Type B pancreatic cell (in vitro differentiated cells): Measurements from ENCODE around the gene AP1M2. TPM values are rescaled to one million over a fixed set of nuclear protein-coding genes. Genes with fewer than 3 reads are reported as not detected.
"Not testable (repeated sequence)": the region's sequence is repeated elsewhere in the genome, so short reads cannot be mapped to it uniquely, and the experiment has no call there.

Experiments
- DNase-seq: peaks from one replicate; pipeline ENCODE4 v3.0.0; 2021; ENCODE audit warnings: mixed read lengths; ENCODE audit not compliant: unreplicated experiment; ENCODE audit errors: extremely low spot score
- H3K27ac Mint-ChIP-seq: 2 replicates; pipeline ENCODE4 v1.8.0; 2021; ENCODE audit warnings: mild to moderate bottlenecking, mixed read lengths
- H3K27me3 Mint-ChIP-seq: 2 replicates; pipeline ENCODE4 v1.8.0; 2021; ENCODE audit warnings: mixed read lengths
- H3K36me3 Mint-ChIP-seq: 2 replicates; pipeline ENCODE4 v1.8.0; 2021; ENCODE audit warnings: mixed read lengths
- H3K4me1 Mint-ChIP-seq: one replicate; pipeline ENCODE4 v1.8.0; 2021; ENCODE audit warnings: mixed read lengths; ENCODE audit not compliant: unreplicated experiment
- H3K4me3 Mint-ChIP-seq: 2 replicates; pipeline ENCODE4 v1.8.0; 2021; ENCODE audit warnings: mild to moderate bottlenecking, mixed read lengths
- H3K9me3 Mint-ChIP-seq: 2 replicates; pipeline ENCODE4 v1.8.0; 2021; ENCODE audit warnings: mixed read lengths
- total RNA-seq: library from RNA; stranded (reverse); gene quantifications from 2 replicates; pipeline ENCODE4 v1.2.1, GENCODE V29; 2021; ENCODE audit warnings: low replicate concordance
- TF ChIP-seq, protein P1 (sequence below): fragments of 200-600 bp; sonication (generic); conservative IDR thresholded peaks from 2 replicates; pipeline ENCODE4 v1.5.0; 2021; ENCODE audit warnings: antibody characterized with exemption, mild to moderate bottlenecking

The AP1M2 gene
- total RNA-seq, 1 donor from 2014 or later, result 45.2 TPM

DNA sequence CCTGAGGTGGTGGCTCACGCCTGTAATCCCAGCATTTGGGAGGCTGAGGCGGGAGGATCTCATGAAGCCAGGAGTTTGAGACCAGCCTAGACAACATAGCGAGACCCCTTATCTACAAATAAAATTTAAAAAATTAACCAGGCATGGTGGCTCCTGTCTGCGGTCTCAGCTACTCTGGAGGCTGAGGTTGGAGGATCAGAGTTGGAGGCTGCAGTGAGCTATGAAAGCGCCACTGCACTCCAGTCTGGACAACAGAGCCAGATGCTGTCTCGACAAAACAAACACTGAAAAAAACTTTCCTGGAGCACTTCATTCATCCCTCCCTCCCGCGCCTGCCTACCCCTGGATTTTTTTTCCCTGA is 44.1 kb downstream of the AP1M2 start:
- Mint-ChIP-seq H3K4me3 (peak overlapping the region; percentile 89), H3K36me3 (no peaks in the 10 kb centered on the region), H3K4me1 (no peaks in the 10 kb centered on the region), H3K27ac (peak overlapping the region; percentile 84), H3K9me3 (no peaks in the 10 kb centered on the region), H3K27me3 (peaks cover 15% of the 10 kb centered on the region)
- TF ChIP-seq, protein P1, sequence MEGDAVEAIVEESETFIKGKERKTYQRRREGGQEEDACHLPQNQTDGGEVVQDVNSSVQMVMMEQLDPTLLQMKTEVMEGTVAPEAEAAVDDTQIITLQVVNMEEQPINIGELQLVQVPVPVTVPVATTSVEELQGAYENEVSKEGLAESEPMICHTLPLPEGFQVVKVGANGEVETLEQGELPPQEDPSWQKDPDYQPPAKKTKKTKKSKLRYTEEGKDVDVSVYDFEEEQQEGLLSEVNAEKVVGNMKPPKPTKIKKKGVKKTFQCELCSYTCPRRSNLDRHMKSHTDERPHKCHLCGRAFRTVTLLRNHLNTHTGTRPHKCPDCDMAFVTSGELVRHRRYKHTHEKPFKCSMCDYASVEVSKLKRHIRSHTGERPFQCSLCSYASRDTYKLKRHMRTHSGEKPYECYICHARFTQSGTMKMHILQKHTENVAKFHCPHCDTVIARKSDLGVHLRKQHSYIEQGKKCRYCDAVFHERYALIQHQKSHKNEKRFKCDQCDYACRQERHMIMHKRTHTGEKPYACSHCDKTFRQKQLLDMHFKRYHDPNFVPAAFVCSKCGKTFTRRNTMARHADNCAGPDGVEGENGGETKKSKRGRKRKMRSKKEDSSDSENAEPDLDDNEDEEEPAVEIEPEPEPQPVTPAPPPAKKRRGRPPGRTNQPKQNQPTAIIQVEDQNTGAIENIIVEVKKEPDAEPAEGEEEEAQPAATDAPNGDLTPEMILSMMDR, result no peak
- no peak for DNase-seq

DNA sequence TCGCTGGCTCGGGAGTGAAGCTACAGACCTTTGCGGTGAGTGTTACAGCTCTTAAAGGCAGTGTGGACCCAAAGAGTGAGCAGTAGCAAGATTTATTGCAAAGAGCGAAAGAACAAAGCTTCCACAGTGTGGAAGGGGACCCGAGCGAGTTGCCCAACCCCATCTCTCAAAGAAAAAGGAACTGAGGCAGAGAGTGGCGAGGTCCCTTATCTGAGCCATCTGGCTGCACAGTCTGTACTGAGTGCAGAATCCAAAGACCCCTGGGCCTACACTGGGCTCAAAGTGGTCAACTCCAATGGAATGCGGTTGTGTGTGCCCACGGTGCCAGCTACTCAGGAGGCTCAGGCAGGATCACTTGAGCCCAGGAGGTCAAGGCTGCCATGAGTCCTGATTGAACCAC is 48.1 kb downstream of the AP1M2 start:
- DNase-seq, H3K4me1 Mint-ChIP-seq, H3K4me3 Mint-ChIP-seq, H3K9me3 Mint-ChIP-seq, H3K36me3 Mint-ChIP-seq, H3K27ac Mint-ChIP-seq: not testable (repeated sequence)
- peaks cover 22% of the 10 kb centered on the region for H3K27me3 Mint-ChIP-seq

DNA sequence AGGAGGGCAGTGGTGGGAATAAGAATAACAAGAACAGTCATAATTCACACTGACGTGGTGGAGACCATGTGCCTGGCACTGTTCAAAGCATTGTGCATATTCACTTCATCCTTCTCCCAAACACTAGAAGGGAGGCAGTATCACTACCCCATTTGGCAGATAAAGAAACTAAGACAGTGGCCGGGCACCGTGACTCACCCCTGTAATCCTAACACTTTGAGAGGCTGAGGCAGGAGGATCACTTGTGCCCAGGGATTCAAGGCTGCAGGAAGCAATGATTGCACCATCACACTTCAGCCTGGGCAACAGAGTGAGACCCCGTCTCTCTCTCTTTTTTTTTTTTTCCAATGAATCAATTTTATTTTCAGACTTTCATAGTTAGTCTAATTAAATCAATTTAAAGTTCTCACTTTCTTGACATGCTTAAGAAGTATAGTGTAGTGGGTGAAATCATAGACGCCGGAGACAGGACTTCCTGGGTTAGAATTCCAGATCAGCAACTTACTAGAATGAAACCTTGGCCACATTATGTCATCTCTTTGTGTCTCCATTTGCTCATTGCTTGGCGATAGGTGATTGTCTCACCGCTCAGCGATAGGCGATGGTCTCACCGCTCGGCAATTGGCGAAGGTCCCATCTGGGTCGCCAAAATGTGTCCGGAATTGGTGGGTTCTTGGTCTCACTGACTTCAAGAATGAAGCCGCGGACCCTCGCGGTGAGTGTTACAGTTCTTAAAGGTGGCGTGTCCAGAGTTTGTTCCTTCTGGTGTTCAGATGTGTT is 48.7 kb downstream of the AP1M2 start:
- no peak for DNase-seq
- Mint-ChIP-seq H3K36me3 (no peaks in the 10 kb centered on the region), H3K4me3 (no peak overlapping the region), H3K9me3 (no peaks in the 10 kb centered on the region), H3K4me1 (peaks cover 7% of the 10 kb centered on the region), H3K27ac (no peak overlapping the region), H3K27me3 (peaks cover 27% of the 10 kb centered on the region)
- TF ChIP-seq, protein P1, result no peak

DNA sequence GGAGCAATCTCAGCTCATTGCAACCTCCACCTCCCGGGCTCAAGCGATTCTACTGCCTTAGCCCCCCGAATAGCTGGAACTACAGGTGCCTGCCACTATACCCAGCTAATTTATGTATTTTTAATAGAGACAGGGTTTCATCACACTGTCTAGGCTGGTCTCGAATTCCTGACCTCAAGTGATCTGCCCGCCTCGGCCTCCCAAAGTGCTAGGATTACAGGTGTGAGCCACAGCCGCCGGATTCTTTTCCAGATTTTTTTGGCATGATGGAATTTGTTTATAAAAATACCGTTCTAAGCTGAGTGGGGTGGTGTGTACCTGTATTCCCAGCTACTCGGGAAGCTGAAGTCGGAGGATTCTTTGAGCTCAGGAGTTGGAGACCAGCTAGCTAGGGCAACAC is 49.4 kb downstream of the AP1M2 start:
- TF ChIP-seq, protein P1, result no peak
- H3K36me3 Mint-ChIP-seq, result no peaks in the 10 kb centered on the region
- no peak overlapping the region for H3K4me3 Mint-ChIP-seq
- peaks cover 27% of the 10 kb centered on the region for H3K27me3 Mint-ChIP-seq
- no peak for DNase-seq
- H3K9me3 Mint-ChIP-seq, result no peaks in the 10 kb centered on the region
- H3K27ac Mint-ChIP-seq, result no peak overlapping the region
- peaks cover 7% of the 10 kb centered on the region for H3K4me1 Mint-ChIP-seq

DNA sequence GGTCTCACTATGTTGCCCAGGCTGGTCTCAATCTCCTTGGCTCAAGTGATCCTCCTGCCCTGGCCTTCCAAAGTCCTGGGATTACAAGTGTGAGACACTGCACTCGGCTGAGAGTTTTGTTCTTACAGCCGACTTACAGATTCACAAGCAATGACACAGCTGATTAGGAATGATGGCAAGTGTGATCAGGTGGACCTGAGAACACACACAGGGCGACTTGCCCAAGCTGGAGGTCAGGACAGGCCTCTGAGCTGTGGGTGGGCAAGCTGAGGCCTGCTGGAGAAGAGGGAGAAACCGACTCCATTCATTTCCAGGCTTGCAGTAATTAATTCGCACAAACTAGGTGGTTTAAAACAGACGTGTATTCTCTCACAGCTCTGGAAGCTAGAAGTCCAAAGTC is 51.5 kb downstream of the AP1M2 start:
- no peak overlapping the region for H3K27ac Mint-ChIP-seq
- no peaks in the 10 kb centered on the region for H3K36me3 Mint-ChIP-seq
- H3K4me3 Mint-ChIP-seq, result no peak overlapping the region
- DNase-seq, result no peak
- peaks cover 32% of the 10 kb centered on the region for H3K27me3 Mint-ChIP-seq
- H3K9me3 Mint-ChIP-seq, result no peaks in the 10 kb centered on the region
- TF ChIP-seq, protein P1, result no peak
- H3K4me1 Mint-ChIP-seq, result peaks cover 7% of the 10 kb centered on the region

DNA sequence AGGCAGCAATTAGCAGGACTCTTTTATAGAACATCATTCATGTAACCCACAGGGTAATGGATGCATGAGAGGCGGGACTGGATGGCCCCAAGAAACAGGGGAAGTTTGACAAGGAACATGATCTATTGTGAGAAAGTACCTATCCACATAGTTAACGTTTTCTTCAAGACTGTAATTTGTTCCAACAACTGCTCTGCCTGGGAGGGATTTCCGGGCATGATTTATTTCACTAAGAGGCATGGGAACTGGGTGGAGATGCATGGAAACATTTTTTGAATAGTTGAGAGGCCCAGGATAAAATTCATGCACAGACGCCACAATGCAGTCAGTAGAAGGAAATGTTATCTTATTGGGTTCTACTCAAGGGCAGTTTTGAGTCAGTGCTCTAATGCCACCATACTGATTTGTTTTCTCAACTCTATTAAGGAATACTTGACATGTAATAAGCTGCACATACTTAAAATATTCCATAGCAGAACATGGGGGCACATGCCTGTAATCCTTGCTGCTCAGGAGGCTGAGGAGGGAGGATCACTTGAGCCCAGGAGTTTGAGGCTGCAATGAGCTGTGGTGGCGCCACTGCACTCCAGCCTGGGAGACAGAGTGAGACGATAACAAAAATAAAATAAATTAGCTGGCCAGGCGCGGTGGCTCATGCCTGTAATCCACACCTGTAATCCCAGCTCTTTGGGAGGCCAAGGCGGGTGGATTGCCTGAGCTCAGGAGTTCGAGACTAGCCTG is 53.3 kb downstream of the AP1M2 start:
- Mint-ChIP-seq H3K27ac (peak overlapping the region; percentile 86), H3K4me1 (peaks cover 7% of the 10 kb centered on the region)

More for the DNA sequence above, 53.3 kb downstream of the AP1M2 start:
- peak overlapping the region; percentile 41 for H3K4me3 Mint-ChIP-seq
- no peaks in the 10 kb centered on the region for H3K9me3 Mint-ChIP-seq
- no peaks in the 10 kb centered on the region for H3K36me3 Mint-ChIP-seq
- TF ChIP-seq, protein P1, result no peak
- peaks cover 28% of the 10 kb centered on the region for H3K27me3 Mint-ChIP-seq
- DNase-seq, result no peak
